ENCODE results near the gene PELI2. TPM values are rescaled to one million over a fixed set of nuclear protein-coding genes. Genes with fewer than 3 reads are reported as not detected.

PELI2 gene
- 10 to 100 TPM in 1 of 2 donors, 1 to 10 TPM in 1; 8.9 to 25.7 TPM for total RNA-seq

DNA sequence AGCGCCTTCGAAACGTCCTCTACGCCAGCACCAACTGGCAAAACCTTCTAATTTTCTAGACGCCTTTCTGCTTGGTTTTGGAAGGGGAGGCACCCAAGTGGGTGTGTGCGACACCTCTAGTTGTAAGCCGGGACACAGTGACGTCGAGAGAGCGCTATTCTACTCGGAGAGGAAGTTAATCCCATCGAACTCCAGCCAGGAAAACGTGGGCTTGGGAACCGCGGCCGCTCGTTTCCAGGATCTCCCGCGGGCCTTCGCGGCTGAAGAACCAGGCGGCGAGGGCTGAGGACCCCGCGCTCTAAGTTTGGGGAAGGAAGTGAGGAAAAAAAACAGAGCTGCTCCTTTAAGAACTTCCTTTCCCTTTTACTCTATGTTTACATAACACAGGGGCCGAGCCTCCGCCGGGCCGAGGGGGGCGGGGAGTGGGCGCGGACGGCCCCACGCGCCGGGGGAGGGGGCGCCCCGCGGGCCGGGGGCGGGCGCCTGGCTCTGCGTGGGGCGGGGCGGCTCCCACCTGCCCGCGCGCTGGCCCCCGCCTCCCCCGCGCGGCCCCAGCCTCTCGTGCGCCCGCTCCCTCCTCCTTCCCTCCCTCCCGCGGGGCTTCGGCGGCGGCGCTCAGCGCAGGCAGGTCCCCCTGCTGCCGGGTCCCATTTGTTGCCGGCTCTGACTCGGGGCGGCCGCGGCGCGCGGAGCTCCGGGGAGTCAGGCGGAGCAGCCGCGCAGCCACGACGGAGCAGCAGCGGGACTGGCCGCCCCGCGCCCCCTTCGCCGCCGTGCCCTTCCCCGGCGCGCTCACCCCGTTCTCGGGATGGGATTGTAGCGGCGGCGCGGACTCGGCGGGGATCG lies at the start of gene PELI2:
Gene PELI2, plus strand, starts transcription at position 647 of the 846 bp plus-strand sequence. CDS start 250 bp downstream, outside the sequence.
- Histone ChIP-seq H3K4me3 (peak within 1 kb of the TSS; percentile 90 to 91), H3K4me1 (replicated peaks) (no peaks in the 10 kb centered on the region), H3K9me3 (no peaks in the 10 kb centered on the region), H3K27ac (peak within 1 kb of the TSS; percentile 90 to 94), H3K36me3 (no peaks in the 10 kb centered on the region), H3K27me3 (replicated peaks; ENCODE audit: insufficient read depth) (no peaks in the 10 kb centered on the region)
- peak; percentile 52 for TF ChIP-seq POLR2AphosphoS5 (IDR thresholded peaks at IDR 0.05)
- TF ChIP-seq, protein P1, sequence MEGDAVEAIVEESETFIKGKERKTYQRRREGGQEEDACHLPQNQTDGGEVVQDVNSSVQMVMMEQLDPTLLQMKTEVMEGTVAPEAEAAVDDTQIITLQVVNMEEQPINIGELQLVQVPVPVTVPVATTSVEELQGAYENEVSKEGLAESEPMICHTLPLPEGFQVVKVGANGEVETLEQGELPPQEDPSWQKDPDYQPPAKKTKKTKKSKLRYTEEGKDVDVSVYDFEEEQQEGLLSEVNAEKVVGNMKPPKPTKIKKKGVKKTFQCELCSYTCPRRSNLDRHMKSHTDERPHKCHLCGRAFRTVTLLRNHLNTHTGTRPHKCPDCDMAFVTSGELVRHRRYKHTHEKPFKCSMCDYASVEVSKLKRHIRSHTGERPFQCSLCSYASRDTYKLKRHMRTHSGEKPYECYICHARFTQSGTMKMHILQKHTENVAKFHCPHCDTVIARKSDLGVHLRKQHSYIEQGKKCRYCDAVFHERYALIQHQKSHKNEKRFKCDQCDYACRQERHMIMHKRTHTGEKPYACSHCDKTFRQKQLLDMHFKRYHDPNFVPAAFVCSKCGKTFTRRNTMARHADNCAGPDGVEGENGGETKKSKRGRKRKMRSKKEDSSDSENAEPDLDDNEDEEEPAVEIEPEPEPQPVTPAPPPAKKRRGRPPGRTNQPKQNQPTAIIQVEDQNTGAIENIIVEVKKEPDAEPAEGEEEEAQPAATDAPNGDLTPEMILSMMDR (IDR thresholded peaks at IDR 0.05), result peak in 2 of 4 experiments; percentile 37 to 45
- TF ChIP-seq POLR2A (IDR thresholded peaks at IDR 0.05), result peak; percentile 76
- DNase-seq (ENCODE audit: low spot score), result peak; percentile 71
- intact Hi-C loops (cut with DNase I), result loop anchor here (5.0 kb wide), 2 partner anchors 79 to 219 kb away; no protein-coding TSS in a partner anchor
- WGBS, result under 1% methylated on average over 53 of the region's 96 CpGs

DNA sequence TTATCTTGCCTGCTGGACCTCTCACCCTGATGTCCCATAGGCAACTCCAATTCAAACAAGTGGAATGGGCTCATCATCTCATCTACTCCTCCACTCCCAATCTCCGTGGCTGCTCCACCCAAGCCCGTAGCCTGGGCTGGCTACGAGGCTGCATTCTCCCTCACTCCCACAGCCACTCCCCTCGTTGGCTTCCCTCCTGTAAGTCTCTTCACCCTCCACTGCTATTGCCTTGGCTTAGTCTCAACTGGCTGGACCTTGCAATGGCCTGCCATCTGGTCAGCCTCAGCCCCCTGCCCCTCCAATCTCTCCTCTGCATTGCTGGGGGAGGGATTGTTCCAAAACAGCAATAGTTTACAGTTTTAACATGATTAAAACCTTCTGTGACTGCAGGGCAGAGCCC lies 44.4 kb upstream of the PELI2 start:
- no peak overlapping the region for H3K27ac ChIP-seq
- no peak for DNase-seq (ENCODE audit: low spot score)

DNA sequence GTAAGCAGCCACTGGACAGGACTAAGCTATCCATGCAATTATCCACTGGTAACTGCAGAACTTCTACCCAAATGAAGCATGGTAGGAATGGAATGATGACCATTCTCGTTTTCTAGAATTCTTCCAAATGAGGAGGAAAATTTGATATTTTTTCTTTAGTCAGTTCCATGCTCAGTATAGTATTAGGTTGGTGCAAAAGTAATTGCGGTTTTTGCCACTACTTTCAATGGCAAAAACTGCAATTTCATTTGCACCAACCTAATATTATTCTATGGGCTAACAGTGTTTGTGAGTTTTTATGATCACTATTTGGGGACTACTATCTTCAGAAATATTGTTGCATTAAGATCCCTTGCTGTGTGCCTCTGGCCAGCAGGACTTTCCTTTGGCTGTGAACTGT lies 42.9 kb upstream of the PELI2 start:
- Histone ChIP-seq H3K27me3 (replicated peaks; ENCODE audit: insufficient read depth) (no peaks in the 10 kb centered on the region), H3K36me3 (no peaks in the 10 kb centered on the region), H3K4me1 (replicated peaks) (no peaks in the 10 kb centered on the region), H3K9me3 (no peaks in the 10 kb centered on the region), H3K27ac (no peak overlapping the region), H3K4me3 (no peak overlapping the region)
- TF ChIP-seq POLR2AphosphoS5 (IDR thresholded peaks at IDR 0.05) (no peak), POLR2A (IDR thresholded peaks at IDR 0.05) (no peak)
- TF ChIP-seq, protein P1 (IDR thresholded peaks at IDR 0.05), result no peak
- 96% methylated on average over 2 of the region's 2 CpGs for WGBS
- intact Hi-C loops (cut with DNase I), result no loop called here
- DNase-seq (ENCODE audit: low spot score), result no peak

More for the DNA sequence above, 44.4 kb upstream of the PELI2 start:
- TF ChIP-seq POLR2A (IDR thresholded peaks at IDR 0.05) (no peak), POLR2AphosphoS5 (IDR thresholded peaks at IDR 0.05) (no peak)
- TF ChIP-seq, protein P1 (IDR thresholded peaks at IDR 0.05), result no peak
- intact Hi-C loops (cut with DNase I), result no loop called here
- Histone ChIP-seq H3K27me3 (replicated peaks; ENCODE audit: insufficient read depth) (no peaks in the 10 kb centered on the region), H3K9me3 (no peaks in the 10 kb centered on the region), H3K4me3 (no peak overlapping the region), H3K36me3 (no peaks in the 10 kb centered on the region), H3K4me1 (replicated peaks) (no peaks in the 10 kb centered on the region)
- WGBS, result 63% methylated on average over 4 of the region's 4 CpGs

DNA sequence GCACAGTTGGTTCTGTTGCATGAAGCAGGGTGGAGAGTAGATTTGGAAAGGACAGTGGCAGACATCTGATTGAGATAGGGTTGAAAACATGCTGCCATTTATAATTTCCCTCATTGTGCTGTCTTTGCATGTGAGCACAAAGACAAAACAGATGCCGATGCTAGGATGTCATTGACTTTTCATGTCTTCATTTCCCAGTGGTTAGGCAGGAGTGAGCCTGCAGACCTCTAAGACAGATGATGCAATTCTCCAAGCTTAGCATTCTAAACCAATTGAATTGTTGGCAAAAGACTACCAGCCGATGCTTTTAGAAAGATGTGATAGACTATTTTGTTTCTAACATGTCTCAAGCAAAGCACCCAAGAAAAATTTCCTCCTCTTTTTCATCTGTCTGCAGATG lies 37.1 kb upstream of the PELI2 start:
- no peaks in the 10 kb centered on the region for H3K27me3 ChIP-seq (replicated peaks; ENCODE audit: insufficient read depth)
- H3K36me3 ChIP-seq, result no peaks in the 10 kb centered on the region
- TF ChIP-seq POLR2AphosphoS5 (IDR thresholded peaks at IDR 0.05), result no peak
- TF ChIP-seq POLR2A (IDR thresholded peaks at IDR 0.05), result no peak
- TF ChIP-seq, protein P1 (IDR thresholded peaks at IDR 0.05), result no peak
- no peak for DNase-seq (ENCODE audit: low spot score)
- 86% methylated on average over 2 of the region's 2 CpGs for WGBS
- H3K4me1 ChIP-seq (replicated peaks), result no peaks in the 10 kb centered on the region
- intact Hi-C loops (cut with DNase I), result no loop called here
- no peak overlapping the region for H3K27ac ChIP-seq
- no peaks in the 10 kb centered on the region for H3K9me3 ChIP-seq
- H3K4me3 ChIP-seq, result no peak overlapping the region

Measured in prostate gland (tissue), 2 donors.